GM12801 (cell line): ENCODE measurements around the gene CCDC8.

Source experiments
- CTCF ChIP-seq: IDR thresholded peaks from one replicate; pipeline ENCODE4 v1.5.1; 2011; ENCODE audit warnings: control low read depth; ENCODE audit not compliant: insufficient read length; ENCODE audit errors: extremely low read depth

The CCDC8 gene

DNA sequence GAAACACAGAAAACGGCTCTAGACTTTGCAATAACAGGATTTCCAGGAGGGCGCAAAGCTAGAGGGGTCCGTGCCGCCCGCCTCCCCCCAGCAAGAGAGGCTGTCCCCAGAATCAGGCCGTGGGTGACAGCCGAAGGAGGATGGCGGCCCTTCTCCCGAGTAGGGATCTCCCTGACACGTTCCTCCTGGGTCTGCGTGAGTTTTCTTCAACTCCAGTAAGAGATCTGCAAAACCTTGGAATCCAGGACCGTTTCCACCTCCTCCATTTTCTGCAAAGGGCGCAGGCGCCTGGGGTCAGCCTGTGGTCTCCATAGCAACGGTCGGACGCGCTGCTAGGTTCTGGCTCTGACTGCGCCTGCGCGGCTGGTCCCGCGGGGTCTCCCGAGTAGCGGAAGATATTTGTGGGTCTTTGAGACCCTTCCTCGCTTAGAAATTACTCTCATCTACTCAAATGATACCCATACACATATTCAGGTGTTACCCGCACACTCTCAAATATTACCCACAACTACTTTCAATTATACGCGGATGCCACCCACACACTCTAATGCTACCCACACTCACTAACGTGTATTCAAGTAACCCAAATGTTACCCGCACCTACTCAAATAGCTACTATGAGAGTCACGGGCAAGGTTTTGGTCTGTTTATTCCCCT is 13.3 kb upstream of the CCDC8 start:
- TF ChIP-seq CTCF: no peak

GRCh38 chr19:46426035-46426505 is 12.7 kb upstream of the CCDC8 start:
- TF ChIP-seq CTCF: no peak

DNA sequence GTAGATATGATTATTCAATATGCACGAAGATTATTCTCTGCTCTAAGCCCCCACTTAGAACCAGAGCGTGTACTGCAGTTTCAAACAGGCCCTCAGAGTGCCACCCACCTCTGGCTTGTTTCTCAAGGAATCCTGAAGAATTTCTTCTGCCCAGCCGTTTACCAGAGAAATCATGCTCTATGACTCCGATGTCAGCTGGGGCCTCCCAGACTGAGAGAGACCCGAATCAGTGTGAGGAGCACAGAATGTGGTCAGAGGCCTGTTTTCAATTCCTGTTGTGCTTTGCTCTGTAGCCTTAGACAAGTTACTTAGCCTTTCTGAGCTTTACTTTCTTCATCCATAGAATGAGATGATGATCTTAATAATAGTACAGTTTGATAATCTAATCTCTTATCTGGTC is 9.8 kb upstream of the CCDC8 start:
- TF ChIP-seq CTCF: no peak

- no peak for TF ChIP-seq CTCF
These were observed 9.0 kb upstream of the CCDC8 start for GRCh38 chr19:46422344-46422743.

- no peak for TF ChIP-seq CTCF
These were observed 6.7 kb upstream of the CCDC8 start for GRCh38 chr19:46420056-46420455.

DNA sequence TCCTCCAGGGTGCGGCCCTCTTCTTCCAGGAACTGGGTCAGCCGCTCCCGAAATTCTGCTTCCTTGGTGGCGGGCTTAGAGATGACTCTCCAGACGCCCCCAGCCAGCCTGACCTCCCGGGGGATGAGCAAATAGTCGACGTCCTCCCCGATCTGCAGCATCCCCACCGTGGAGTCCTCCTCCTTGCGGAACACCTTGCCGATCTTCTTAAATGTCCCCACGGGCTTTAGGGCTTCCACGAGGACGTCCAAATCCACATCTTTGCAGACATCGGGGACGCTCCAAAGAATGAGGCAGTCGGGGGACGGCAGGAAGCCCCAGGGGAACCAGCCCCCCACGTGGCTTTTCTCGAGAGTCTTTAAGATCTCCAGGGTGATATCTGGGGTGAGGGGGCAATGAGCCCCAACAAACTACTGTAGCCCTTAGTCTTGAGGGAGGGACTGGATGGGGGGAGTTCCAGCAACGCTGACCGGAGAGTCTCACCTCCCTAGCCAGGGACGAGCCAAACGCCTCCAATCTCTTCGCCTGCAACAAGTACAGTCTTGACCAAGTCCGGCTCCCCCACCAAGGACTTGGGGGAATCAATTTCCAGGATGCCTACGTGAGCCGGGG is 608 bp downstream of the CCDC8 start:
- TF ChIP-seq CTCF: no peak

DNA sequence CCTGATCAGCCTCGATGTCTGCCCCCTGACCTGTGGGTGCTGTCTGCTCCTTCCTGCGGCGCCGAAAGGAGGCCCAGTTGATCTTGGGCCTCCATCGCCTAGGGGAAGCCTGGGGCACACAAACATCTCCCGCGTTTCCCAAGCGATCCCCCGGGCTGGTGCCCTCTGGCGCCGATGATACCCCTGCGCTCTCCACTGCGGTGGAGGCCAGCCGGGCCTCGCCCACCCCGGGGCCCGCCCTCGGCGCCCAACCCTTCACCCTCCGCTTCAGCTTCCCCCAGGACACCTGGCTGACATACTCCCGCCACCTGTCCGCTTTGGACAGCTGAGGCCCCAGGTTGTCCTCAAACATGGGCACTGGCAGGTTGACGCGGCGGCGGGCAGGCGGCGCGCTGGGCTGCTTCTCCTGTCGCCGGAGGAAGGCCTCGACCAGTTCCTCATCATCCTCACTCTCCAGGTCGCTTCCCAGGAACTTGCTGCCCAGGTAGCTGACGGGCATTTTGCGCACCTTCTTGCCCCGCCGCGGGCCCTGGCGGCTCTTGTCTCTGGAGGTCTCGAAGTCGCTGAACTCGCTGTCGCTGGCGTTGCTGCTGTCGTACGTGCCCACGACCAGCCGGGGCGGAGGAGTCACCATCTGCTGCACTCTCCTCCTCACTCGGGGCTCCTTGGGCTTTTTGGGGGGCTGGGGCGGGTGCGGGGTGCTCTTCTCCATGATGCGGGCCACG is 1.3 kb downstream of the CCDC8 start:
- TF ChIP-seq CTCF: no peak
